ENCODE measurements around the gene ABHD17C.

Gene ABHD17C

GRCh38 chr15:80733460-80733859 is 38.4 kb downstream of the ABHD17C start:
- H3K27ac ChIP-seq (ENCODE audit: low read depth, low read length): no peak overlapping the region
- H2AFZ ChIP-seq (ENCODE audit: insufficient read depth, low read length, poor library complexity): no peak overlapping the region
- no peak overlapping the region for H3K23ac ChIP-seq (ENCODE audit: low read length)
- no CpG with 5 or more reads among the region's 1 CpG for WGBS (ENCODE audit: extremely low coverage, insufficient coverage, insufficient read length)
- H2BK120ac ChIP-seq (ENCODE audit: insufficient read depth, low read length, poor library complexity): no peak overlapping the region
- H4K8ac ChIP-seq (ENCODE audit: low read depth, low read length): no peak overlapping the region
- no peak for DNase-seq
- no peak overlapping the region for H3K4me2 ChIP-seq (ENCODE audit: low read length)
- no peaks in the 10 kb centered on the region for H3K4me1 ChIP-seq (ENCODE audit: control insufficient read depth in 1 of 2, insufficient read depth in 2 of 2, low read length in 2 of 2)
- no peak overlapping the region for H3K4ac ChIP-seq (ENCODE audit: low read depth, low read length)
- H3K79me1 ChIP-seq (ENCODE audit: low read length): no peaks in the 10 kb centered on the region
- H3K18ac ChIP-seq (ENCODE audit: low read length): no peak overlapping the region
- peaks cover 0 to 1% of the 10 kb centered on the region in 2 experiments for H3K36me3 ChIP-seq (ENCODE audit: control insufficient read depth in 1 of 2, insufficient read depth in 2 of 2, low read length in 2 of 2)
- H2AK5ac ChIP-seq (ENCODE audit: low read length): no peak overlapping the region
- H3K27me3 ChIP-seq (ENCODE audit: insufficient read depth, low read length): no peaks in the 10 kb centered on the region
- H4K12ac ChIP-seq (ENCODE audit: low read depth, low read length): no peak overlapping the region
- no peak overlapping the region for H3K9ac ChIP-seq (ENCODE audit: low read length)
- H3K9me3 ChIP-seq (ENCODE audit: insufficient read depth, low read depth, low read length): peaks cover 3% of the 10 kb centered on the region
- H3K79me2 ChIP-seq (ENCODE audit: control insufficient read depth, insufficient read depth, low read length, poor library complexity): no peaks in the 10 kb centered on the region
- H3K14ac ChIP-seq (ENCODE audit: low read length): no peak overlapping the region
- no peak overlapping the region for H2BK12ac ChIP-seq (ENCODE audit: low read length)
- no peak overlapping the region for H4K91ac ChIP-seq (ENCODE audit: low read depth, low read length)
- no peak overlapping the region for H3K4me3 ChIP-seq (ENCODE audit: low read depth, low read length)
- H2BK5ac ChIP-seq (ENCODE audit: low read depth, low read length, poor library complexity): no peak overlapping the region

GRCh38 chr15:80735344-80735743 is 40.2 kb downstream of the ABHD17C start:
- Histone ChIP-seq H3K4me1 (ENCODE audit: control insufficient read depth in 1 of 2, insufficient read depth in 2 of 2, low read length in 2 of 2) (no peaks in the 10 kb centered on the region), H3K4me2 (ENCODE audit: low read length) (no peak overlapping the region), H3K79me2 (ENCODE audit: control insufficient read depth, insufficient read depth, low read length, poor library complexity) (no peaks in the 10 kb centered on the region), H3K79me1 (ENCODE audit: low read length) (no peaks in the 10 kb centered on the region), H2AK5ac (ENCODE audit: low read length) (no peak overlapping the region), H3K9ac (ENCODE audit: low read length) (no peak overlapping the region), H3K27me3 (ENCODE audit: insufficient read depth, low read length) (no peaks in the 10 kb centered on the region), H2BK120ac (ENCODE audit: insufficient read depth, low read length, poor library complexity) (no peak overlapping the region), H3K18ac (ENCODE audit: low read length) (no peak overlapping the region), H2AFZ (ENCODE audit: insufficient read depth, low read length, poor library complexity) (no peak overlapping the region), H2BK12ac (ENCODE audit: low read length) (no peak overlapping the region), H3K4ac (ENCODE audit: low read depth, low read length) (no peak overlapping the region), H3K23ac (ENCODE audit: low read length) (no peak overlapping the region), H4K12ac (ENCODE audit: low read depth, low read length) (no peak overlapping the region), H3K36me3 (ENCODE audit: control insufficient read depth in 1 of 2, insufficient read depth in 2 of 2, low read length in 2 of 2) (peaks cover 0 to 1% of the 10 kb centered on the region in 2 experiments), H4K8ac (ENCODE audit: low read depth, low read length) (no peak overlapping the region), H3K14ac (ENCODE audit: low read length) (no peak overlapping the region), H4K91ac (ENCODE audit: low read depth, low read length) (no peak overlapping the region), H3K9me3 (ENCODE audit: insufficient read depth, low read depth, low read length) (peaks cover 3% of the 10 kb centered on the region), H3K27ac (ENCODE audit: low read depth, low read length) (no peak overlapping the region), H3K4me3 (ENCODE audit: low read depth, low read length) (no peak overlapping the region), H2BK5ac (ENCODE audit: low read depth, low read length, poor library complexity) (no peak overlapping the region)
- WGBS (ENCODE audit: extremely low coverage, insufficient coverage, insufficient read length): no CpG with 5 or more reads among the region's 8 CpGs
- no peak for DNase-seq

- no CpG with 5 or more reads among the region's 4 CpGs for WGBS (ENCODE audit: extremely low coverage, insufficient coverage, insufficient read length)
- H3K4me2 ChIP-seq (ENCODE audit: low read length): no peak overlapping the region
- peaks cover 3% of the 10 kb centered on the region for H3K9me3 ChIP-seq (ENCODE audit: insufficient read depth, low read depth, low read length)
- no peak overlapping the region for H2AFZ ChIP-seq (ENCODE audit: insufficient read depth, low read length, poor library complexity)
- H3K14ac ChIP-seq (ENCODE audit: low read length): no peak overlapping the region
- H3K79me1 ChIP-seq (ENCODE audit: low read length): no peaks in the 10 kb centered on the region
- H4K8ac ChIP-seq (ENCODE audit: low read depth, low read length): no peak overlapping the region
- no peak for DNase-seq
- H3K23ac ChIP-seq (ENCODE audit: low read length): no peak overlapping the region
- no peaks in the 10 kb centered on the region for H3K27me3 ChIP-seq (ENCODE audit: insufficient read depth, low read length)
- no peak overlapping the region for H2BK5ac ChIP-seq (ENCODE audit: low read depth, low read length, poor library complexity)
- no peak overlapping the region for H3K9ac ChIP-seq (ENCODE audit: low read length)
- H2BK120ac ChIP-seq (ENCODE audit: insufficient read depth, low read length, poor library complexity): no peak overlapping the region
- no peak overlapping the region for H3K4me3 ChIP-seq (ENCODE audit: low read depth, low read length)
- no peak overlapping the region for H2BK12ac ChIP-seq (ENCODE audit: low read length)
- peaks cover 0 to 1% of the 10 kb centered on the region in 2 experiments for H3K36me3 ChIP-seq (ENCODE audit: control insufficient read depth in 1 of 2, insufficient read depth in 2 of 2, low read length in 2 of 2)
- no peaks in the 10 kb centered on the region for H3K4me1 ChIP-seq (ENCODE audit: control insufficient read depth in 1 of 2, insufficient read depth in 2 of 2, low read length in 2 of 2)
- H4K91ac ChIP-seq (ENCODE audit: low read depth, low read length): no peak overlapping the region
- no peaks in the 10 kb centered on the region for H3K79me2 ChIP-seq (ENCODE audit: control insufficient read depth, insufficient read depth, low read length, poor library complexity)
- no peak overlapping the region for H4K12ac ChIP-seq (ENCODE audit: low read depth, low read length)
- no peak overlapping the region for H2AK5ac ChIP-seq (ENCODE audit: low read length)
- H3K4ac ChIP-seq (ENCODE audit: low read depth, low read length): no peak overlapping the region
- no peak overlapping the region for H3K27ac ChIP-seq (ENCODE audit: low read depth, low read length)
- H3K18ac ChIP-seq (ENCODE audit: low read length): no peak overlapping the region
Measured at GRCh38 chr15:80736560-80736959, 41.5 kb downstream of the ABHD17C start.

- Histone ChIP-seq H3K4me1 (ENCODE audit: control insufficient read depth in 1 of 2, insufficient read depth in 2 of 2, low read length in 2 of 2) (peaks cover 4 to 6% of the 10 kb centered on the region in 2 experiments), H2BK120ac (ENCODE audit: insufficient read depth, low read length, poor library complexity) (no peak overlapping the region), H3K79me1 (ENCODE audit: low read length) (no peaks in the 10 kb centered on the region), H2AK5ac (ENCODE audit: low read length) (no peak overlapping the region), H3K27ac (ENCODE audit: low read depth, low read length) (no peak overlapping the region), H3K18ac (ENCODE audit: low read length) (no peak overlapping the region), H3K14ac (ENCODE audit: low read length) (no peak overlapping the region), H4K91ac (ENCODE audit: low read depth, low read length) (no peak overlapping the region), H2BK12ac (ENCODE audit: low read length) (no peak overlapping the region), H3K27me3 (ENCODE audit: insufficient read depth, low read length) (no peaks in the 10 kb centered on the region), H4K8ac (ENCODE audit: low read depth, low read length) (no peak overlapping the region), H2AFZ (ENCODE audit: insufficient read depth, low read length, poor library complexity) (no peak overlapping the region), H3K4me2 (ENCODE audit: low read length) (no peak overlapping the region), H3K36me3 (ENCODE audit: control insufficient read depth in 1 of 2, insufficient read depth in 2 of 2, low read length in 2 of 2) (peaks cover 0 to 1% of the 10 kb centered on the region in 2 experiments), H3K23ac (ENCODE audit: low read length) (no peak overlapping the region), H4K12ac (ENCODE audit: low read depth, low read length) (no peak overlapping the region), H3K4ac (ENCODE audit: low read depth, low read length) (no peak overlapping the region), H3K9me3 (ENCODE audit: insufficient read depth, low read depth, low read length) (peaks cover 3% of the 10 kb centered on the region), H3K4me3 (ENCODE audit: low read depth, low read length) (no peak overlapping the region), H3K9ac (ENCODE audit: low read length) (no peak overlapping the region), H2BK5ac (ENCODE audit: low read depth, low read length, poor library complexity) (no peak overlapping the region), H3K79me2 (ENCODE audit: control insufficient read depth, insufficient read depth, low read length, poor library complexity) (no peaks in the 10 kb centered on the region)
- WGBS (ENCODE audit: extremely low coverage, insufficient coverage, insufficient read length): no CpG with 5 or more reads among the region's 3 CpGs
- no peak for DNase-seq
Measured at GRCh38 chr15:80739919-80740318, 44.8 kb downstream of the ABHD17C start.
